ENCODE results near the gene MS4A8. TPM values are rescaled to one million over a fixed set of nuclear protein-coding genes. Genes with fewer than 3 reads are reported as not detected.
"Not testable (repeated sequence)": the region's sequence is repeated elsewhere in the genome, so short reads cannot be mapped to it uniquely, and the experiment has no call there.

MS4A8 gene, protein sequence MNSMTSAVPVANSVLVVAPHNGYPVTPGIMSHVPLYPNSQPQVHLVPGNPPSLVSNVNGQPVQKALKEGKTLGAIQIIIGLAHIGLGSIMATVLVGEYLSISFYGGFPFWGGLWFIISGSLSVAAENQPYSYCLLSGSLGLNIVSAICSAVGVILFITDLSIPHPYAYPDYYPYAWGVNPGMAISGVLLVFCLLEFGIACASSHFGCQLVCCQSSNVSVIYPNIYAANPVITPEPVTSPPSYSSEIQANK
- not detected for total RNA-seq

DNA sequence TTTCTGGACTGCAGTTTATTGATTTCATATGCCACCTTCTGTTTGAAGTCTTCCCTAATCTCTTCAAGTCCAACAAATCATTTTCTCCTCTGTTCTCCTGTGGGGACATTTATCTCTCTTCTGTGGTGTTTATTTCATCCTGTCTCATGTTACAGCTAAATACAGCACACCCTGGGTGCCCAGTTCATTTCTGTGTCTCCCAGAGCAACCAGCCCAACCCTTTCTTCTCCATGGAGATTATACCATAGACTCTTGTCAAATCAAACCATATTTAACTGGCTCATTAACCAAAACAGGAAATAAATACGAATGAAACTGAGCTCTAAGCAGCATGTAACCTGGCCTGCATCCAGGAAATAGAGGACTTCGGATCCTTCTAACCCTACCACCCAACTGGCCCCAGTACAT lies at the start of gene MS4A8:
Gene MS4A8 (plus strand): TSS at position 329 of the 408 bp plus-strand sequence. CDS start 1,249 bp downstream, outside the sequence.
- H3K27ac Mint-ChIP-seq: no peak within 1 kb of the TSS
- H3K27me3 Mint-ChIP-seq: peaks cover 8 to 23% of the 10 kb centered on the region in 2 donors
- DNase-seq (ENCODE audit: low spot score) (no peak), ATAC-seq (no peak)
- no peaks in the 10 kb centered on the region for H3K9me3 Mint-ChIP-seq
- H3K36me3 Mint-ChIP-seq: no peaks in the 10 kb centered on the region
- no peak within 1 kb of the TSS for H3K4me3 Mint-ChIP-seq
- H3K4me1 Mint-ChIP-seq (ENCODE audit: low read depth in 2 of 2): no peaks in the 10 kb centered on the region

DNA sequence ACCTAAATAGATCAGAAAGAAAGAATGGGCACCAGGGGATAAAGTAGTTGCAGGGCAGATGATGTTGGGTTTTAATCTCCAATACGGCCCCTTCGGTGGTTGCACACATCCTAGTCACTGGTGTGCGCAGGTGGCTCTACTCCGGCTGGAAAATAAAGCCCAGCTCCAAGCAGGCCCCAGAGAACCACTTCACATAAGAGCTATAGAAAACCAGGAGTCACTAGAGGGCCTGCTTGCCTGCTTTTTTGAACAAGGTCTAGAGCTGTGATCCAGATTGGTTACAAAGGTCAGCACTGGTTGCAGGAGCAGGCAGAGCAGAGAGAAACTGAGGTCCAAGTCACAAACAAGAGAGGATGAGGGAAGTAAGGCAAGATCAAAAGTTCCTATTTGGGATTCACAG lies 41.5 kb upstream of the MS4A8 start:
- H3K27ac Mint-ChIP-seq: no peak overlapping the region
- no peak overlapping the region for H3K4me3 Mint-ChIP-seq
- H3K27me3 Mint-ChIP-seq: peaks cover 6 to 11% of the 10 kb centered on the region in 2 donors
- ATAC-seq (no peak), DNase-seq (ENCODE audit: low spot score) (no peak)
- H3K9me3 Mint-ChIP-seq: no peaks in the 10 kb centered on the region
- no peaks in the 10 kb centered on the region for H3K4me1 Mint-ChIP-seq (ENCODE audit: low read depth in 2 of 2)
- no peaks in the 10 kb centered on the region for H3K36me3 Mint-ChIP-seq

DNA sequence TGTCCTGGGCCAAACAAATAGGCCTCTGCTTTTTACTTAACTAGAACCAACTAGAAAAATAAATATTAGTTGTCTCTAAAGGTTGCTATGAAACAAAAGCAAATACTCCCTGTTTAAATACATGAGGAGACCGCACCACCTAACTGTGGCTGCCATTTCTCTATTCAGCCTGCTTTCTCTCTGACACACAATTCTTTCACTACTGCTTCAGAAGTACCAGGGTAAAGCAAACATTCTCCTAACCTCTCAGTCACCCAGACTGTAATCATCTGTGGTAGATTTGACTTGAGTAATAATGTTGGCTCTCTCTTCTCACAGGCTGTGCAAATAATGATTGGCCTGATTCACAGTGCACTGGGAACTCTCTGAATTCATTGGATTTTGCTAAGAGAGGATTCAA lies 41.0 kb upstream of the MS4A8 start:
- Mint-ChIP-seq H3K27me3 (peaks cover 10 to 13% of the 10 kb centered on the region in 2 donors), H3K27ac (no peak overlapping the region), H3K4me1 (ENCODE audit: low read depth in 2 of 2) (no peaks in the 10 kb centered on the region), H3K36me3 (no peaks in the 10 kb centered on the region), H3K9me3 (no peaks in the 10 kb centered on the region), H3K4me3 (no peak overlapping the region)
- no peak for DNase-seq (ENCODE audit: low spot score)
- no peak for ATAC-seq

DNA sequence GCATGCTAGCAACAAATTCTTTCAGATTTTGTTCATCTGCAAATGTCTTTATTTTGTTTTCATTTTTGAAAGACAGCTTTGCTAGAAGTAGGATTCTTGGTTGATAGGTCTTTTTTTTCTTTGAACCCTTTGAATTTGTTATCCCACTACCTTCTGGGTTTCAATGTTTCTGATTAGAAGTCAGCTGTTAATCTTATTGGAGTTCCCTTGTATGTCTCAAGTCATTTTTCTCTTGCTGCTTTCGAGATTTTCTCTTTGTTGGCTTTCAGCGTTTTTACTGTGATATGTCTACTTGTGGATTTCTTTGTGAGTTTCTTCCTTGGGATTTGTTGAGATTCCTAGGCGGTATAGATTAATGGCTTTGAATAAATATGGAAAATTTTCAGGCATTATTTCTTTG lies 27.2 kb upstream of the MS4A8 start:
- H3K36me3 Mint-ChIP-seq: peaks cover 22% of the 10 kb centered on the region
- peaks cover 10 to 27% of the 10 kb centered on the region in 2 donors for H3K27me3 Mint-ChIP-seq
- H3K27ac Mint-ChIP-seq: no peak overlapping the region
- H3K4me1 Mint-ChIP-seq (ENCODE audit: low read depth in 2 of 2): no peaks in the 10 kb centered on the region
- ATAC-seq (no peak), DNase-seq (ENCODE audit: low spot score) (no peak)
- no peak overlapping the region for H3K4me3 Mint-ChIP-seq
- H3K9me3 Mint-ChIP-seq: peaks cover 3% of the 10 kb centered on the region

DNA sequence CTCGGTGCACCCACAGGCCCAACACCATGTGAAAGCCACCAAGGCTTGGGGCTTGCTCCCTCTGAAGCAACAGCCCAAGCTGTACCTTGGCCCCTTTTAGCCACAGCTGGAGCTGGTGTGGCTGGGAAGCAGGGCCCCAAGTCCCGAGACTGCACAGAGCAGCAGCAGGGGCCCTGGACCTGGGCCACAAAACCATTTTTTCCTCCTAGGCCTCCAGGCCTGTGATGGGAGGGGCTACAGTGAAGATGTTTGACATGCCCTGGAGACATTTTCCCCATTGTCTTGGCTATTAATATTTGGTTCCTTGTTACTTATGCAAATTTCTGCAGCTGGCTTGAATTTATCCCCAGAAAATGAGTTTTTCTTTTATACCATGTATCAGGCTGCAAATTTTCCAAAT lies 21.2 kb upstream of the MS4A8 start:
- H3K27ac Mint-ChIP-seq; H3K4me1 Mint-ChIP-seq (ENCODE audit: low read depth in 2 of 2); DNase-seq (ENCODE audit: low spot score); ATAC-seq; H3K4me3 Mint-ChIP-seq; H3K9me3 Mint-ChIP-seq: not testable (repeated sequence)
- Mint-ChIP-seq H3K36me3 (peaks cover 21% of the 10 kb centered on the region), H3K27me3 (peaks cover 2 to 20% of the 10 kb centered on the region in 2 donors)

DNA sequence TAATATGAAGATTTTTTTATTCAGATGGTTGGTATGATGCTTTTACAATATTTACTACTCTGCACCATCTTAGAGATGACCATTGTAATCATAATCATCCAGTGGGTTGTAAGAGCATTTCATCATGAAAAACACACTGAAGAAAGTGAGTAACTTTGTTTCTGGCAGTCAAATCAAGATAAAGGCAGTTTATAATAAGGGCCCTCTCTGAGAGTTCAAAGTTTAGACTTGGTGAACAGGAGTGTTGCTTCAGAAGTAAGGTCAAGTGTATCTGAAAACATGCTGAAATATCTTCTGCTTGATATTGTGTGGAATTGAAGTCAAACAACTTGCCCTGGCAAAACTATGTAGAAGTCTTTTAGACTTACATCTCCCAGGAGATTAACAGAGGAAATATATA lies 19.5 kb upstream of the MS4A8 start:
- H3K27ac Mint-ChIP-seq: no peak overlapping the region
- H3K36me3 Mint-ChIP-seq: peaks cover 17% of the 10 kb centered on the region
- peaks cover 10% of the 10 kb centered on the region for H3K9me3 Mint-ChIP-seq
- DNase-seq (ENCODE audit: low spot score) (no peak), ATAC-seq (no peak)
- H3K4me3 Mint-ChIP-seq: no peak overlapping the region
- H3K4me1 Mint-ChIP-seq (ENCODE audit: low read depth in 2 of 2): peaks cover 5 to 16% of the 10 kb centered on the region in 2 donors
- peaks cover 2 to 20% of the 10 kb centered on the region in 2 donors for H3K27me3 Mint-ChIP-seq

DNA sequence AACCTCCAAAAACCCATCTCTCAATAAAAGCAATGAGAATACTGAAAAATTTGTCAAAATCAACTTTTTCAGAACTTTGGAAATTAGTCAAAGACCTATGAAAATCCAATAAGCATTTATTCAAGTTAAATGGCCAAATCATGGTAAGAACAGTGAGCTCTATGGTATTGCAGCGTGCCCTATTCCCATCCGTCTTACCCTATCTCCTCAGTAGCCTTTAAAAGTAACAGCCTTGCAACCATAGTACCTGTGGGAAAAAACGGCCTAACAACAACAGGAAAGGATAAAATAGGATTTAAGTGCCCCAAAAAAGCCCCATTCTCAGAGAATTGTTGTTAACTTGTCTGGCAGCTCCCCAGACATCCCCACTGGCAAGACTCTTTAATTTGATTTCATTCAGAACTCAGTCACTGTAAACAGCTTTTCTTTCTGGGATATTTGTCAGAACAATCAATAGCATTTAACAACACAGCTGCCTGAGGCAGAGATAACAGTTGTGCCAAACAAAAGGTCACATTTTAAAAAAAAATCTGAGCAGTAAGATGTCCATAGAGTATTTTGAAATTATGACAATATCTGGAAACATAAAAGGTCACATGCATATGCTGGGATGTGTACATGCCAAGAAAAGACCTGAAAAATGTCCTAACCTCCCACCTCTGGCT lies 18.8 kb upstream of the MS4A8 start:
- H3K36me3 Mint-ChIP-seq: peaks cover 17% of the 10 kb centered on the region
- H3K4me3 Mint-ChIP-seq: no peak overlapping the region
- no peak for ATAC-seq
- H3K27me3 Mint-ChIP-seq: peaks cover 2 to 20% of the 10 kb centered on the region in 2 donors
- no peak for DNase-seq (ENCODE audit: low spot score)
- peaks cover 5 to 16% of the 10 kb centered on the region in 2 donors for H3K4me1 Mint-ChIP-seq (ENCODE audit: low read depth in 2 of 2)
- peaks cover 10% of the 10 kb centered on the region for H3K9me3 Mint-ChIP-seq
- no peak overlapping the region for H3K27ac Mint-ChIP-seq

DNA sequence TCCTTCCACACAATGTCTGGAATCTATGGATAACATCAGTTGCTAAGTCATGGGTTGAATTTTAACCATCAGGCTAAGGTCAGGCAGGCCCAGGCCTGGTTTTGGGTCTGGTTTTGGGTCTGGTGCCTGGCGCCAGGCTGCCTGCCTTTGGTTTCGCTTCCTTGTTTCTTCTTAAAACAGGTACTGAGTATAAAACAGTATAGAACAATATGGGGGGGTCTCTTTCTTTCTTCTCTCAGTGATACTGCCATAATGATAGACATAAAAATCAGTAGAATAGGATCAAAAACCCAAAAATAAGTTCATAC lies 14.9 kb upstream of the MS4A8 start:
- H3K36me3 Mint-ChIP-seq, H3K27ac Mint-ChIP-seq: not testable (repeated sequence)

DNA sequence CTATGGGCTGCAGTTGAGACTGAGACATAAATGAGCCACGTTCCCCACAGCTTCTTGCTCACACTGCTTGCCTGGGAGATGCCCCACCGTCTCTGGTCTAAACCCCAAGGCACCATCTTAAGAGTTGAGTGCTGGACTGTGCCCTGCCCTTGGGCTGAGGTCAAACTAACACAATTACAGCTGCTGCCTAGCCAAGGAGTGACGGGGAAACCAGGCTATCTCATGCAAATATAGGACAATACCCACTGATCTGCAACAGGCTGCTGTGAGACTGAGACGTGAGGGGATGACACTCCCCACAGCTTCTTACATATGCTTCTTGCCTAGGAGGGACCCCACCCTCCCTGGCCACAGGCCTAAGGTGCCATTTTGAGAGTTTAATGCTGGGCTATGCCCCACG lies 7.8 kb upstream of the MS4A8 start:
- Mint-ChIP-seq H3K27ac (no peak overlapping the region), H3K36me3 (no peaks in the 10 kb centered on the region), H3K9me3 (no peaks in the 10 kb centered on the region), H3K4me1 (ENCODE audit: low read depth in 2 of 2) (no peaks in the 10 kb centered on the region), H3K27me3 (peaks cover 8 to 30% of the 10 kb centered on the region in 2 donors), H3K4me3 (no peak overlapping the region)
- DNase-seq (ENCODE audit: low spot score) (no peak), ATAC-seq (peak in 1 of 2 donors; percentile 32)

More for the DNA sequence above, 14.9 kb upstream of the MS4A8 start:
- H3K9me3 Mint-ChIP-seq; DNase-seq (ENCODE audit: low spot score); ATAC-seq; H3K4me3 Mint-ChIP-seq: not testable (repeated sequence)
- Mint-ChIP-seq H3K4me1 (ENCODE audit: low read depth in 2 of 2) (peaks cover 5 to 16% of the 10 kb centered on the region in 2 donors), H3K27me3 (peaks cover 0 to 16% of the 10 kb centered on the region in 2 donors)

DNA sequence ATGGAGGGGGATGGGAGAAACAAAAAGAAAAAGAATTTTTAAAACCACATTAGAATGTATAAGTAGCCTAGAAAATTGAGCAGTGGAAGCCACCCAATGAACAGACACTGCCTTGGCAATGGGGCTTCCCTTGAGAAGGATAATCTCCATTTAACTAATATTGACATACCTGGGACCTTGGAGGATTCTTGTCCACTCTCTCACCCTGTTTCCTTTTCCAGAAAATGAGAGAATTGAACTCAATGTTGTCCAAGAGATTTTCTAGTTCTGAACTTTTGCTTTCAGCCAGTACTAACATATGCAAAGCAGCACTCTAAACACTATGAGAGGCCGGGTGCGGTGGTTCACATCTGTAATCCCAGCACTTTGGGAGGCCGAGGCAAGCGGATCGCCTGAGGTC lies 524 bp downstream of the MS4A8 start:
- Mint-ChIP-seq H3K9me3 (no peaks in the 10 kb centered on the region), H3K27ac (no peak overlapping the region), H3K4me3 (no peak overlapping the region), H3K27me3 (peaks cover 12 to 20% of the 10 kb centered on the region in 2 donors), H3K4me1 (ENCODE audit: low read depth in 2 of 2) (no peaks in the 10 kb centered on the region), H3K36me3 (no peaks in the 10 kb centered on the region)
- DNase-seq (ENCODE audit: low spot score) (no peak), ATAC-seq (no peak)

DNA sequence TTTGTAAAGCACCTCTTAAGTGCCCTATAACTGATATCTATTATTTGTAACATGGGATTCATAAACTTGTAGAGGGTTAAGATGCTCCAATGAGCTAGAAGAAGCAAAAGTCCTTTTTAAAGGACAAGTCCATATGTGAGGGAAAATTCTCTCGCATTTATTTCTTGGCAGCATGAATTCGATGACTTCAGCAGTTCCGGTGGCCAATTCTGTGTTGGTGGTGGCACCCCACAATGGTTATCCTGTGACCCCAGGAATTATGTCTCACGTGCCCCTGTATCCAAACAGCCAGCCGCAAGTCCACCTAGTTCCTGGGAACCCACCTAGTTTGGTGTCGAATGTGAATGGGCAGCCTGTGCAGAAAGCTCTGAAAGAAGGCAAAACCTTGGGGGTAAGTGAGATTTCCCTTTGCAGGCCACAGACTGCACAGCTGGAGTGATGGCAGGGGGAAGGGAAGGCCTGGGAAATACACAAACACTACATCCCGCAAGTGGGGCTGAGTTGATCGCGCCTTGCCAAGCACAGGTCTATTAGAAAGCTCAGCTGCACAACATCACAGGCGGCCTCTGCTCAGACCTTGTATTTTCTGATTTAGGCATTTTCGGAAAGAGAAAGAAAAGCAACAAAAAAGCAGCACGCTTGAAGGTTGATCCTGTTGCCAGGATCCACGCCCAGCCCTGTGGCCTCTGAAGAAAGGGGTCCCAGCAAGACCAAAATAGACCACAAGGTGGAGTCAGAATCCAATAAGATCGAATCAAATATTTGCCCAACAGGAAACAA lies 1.5 kb downstream of the MS4A8 start:
- DNase-seq (ENCODE audit: low spot score) (no peak), ATAC-seq (no peak)
- Mint-ChIP-seq H3K36me3 (no peaks in the 10 kb centered on the region), H3K9me3 (no peaks in the 10 kb centered on the region), H3K27me3 (peaks cover 11 to 14% of the 10 kb centered on the region in 2 donors), H3K27ac (no peak overlapping the region), H3K4me1 (ENCODE audit: low read depth in 2 of 2) (no peaks in the 10 kb centered on the region), H3K4me3 (no peak overlapping the region)

DNA sequence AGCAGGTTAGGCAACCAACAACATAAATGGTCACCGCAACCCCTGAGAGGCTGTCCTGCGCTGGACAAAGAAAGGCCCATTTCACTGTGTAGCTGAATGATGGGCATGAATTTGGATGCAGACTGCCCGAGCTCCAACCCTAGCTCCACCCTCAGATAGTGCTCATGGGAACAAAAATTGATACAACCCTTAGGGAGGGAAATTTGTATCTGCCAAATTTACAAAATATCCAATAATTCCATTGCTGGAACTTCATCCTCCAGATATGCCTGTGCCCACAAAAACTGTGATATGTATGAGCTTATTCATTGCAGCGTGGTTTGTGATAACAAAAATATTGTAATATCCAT lies 2.0 kb downstream of the MS4A8 start:
- Mint-ChIP-seq H3K9me3 (no peaks in the 10 kb centered on the region), H3K4me1 (ENCODE audit: low read depth in 2 of 2) (no peaks in the 10 kb centered on the region), H3K27ac (no peak overlapping the region), H3K4me3 (no peak overlapping the region), H3K27me3 (peaks cover 8 to 14% of the 10 kb centered on the region in 2 donors), H3K36me3 (no peaks in the 10 kb centered on the region)
- DNase-seq (ENCODE audit: low spot score) (no peak), ATAC-seq (no peak)

DNA sequence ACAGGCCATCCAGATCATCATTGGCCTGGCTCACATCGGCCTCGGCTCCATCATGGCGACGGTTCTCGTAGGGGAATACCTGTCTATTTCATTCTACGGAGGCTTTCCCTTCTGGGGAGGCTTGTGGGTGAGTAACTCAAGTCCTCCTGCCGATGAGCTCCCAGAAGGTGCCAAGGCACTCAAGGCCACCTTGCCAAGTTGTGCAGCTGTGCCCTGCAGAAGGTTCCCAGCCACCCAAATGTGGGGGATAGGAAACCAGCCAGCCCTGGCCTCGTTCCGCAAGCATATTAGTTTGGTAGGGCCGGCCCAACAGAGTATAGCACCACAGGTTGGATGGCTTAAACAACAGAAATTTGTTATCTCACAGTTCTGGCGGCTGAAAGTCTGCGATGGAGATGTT lies 4.0 kb downstream of the MS4A8 start:
- no peak for ATAC-seq
- H3K4me1 Mint-ChIP-seq (ENCODE audit: low read depth in 2 of 2): no peaks in the 10 kb centered on the region
- no peak overlapping the region for H3K27ac Mint-ChIP-seq

DNA sequence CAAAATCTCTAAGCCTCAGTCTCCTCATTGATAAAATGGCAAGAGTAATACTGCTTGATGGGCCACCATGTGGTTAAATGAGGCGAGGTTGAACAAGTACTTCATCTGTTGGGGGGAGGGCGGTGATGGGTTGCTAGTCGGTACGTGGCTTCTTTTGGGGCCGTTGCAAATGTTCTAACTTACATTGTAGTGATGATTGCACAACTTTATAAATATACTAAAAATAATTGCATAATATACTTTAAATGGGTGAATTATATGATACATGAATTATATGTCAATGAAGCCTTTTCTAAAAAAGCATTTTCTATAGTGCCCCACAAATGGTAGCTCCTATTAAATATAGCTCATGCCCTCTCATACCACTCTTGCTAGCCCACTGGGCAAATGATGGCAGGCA lies 6.5 kb downstream of the MS4A8 start:
- no peaks in the 10 kb centered on the region for H3K9me3 Mint-ChIP-seq
- no peak for ATAC-seq

More for the DNA sequence above, 4.0 kb downstream of the MS4A8 start:
- no peak overlapping the region for H3K4me3 Mint-ChIP-seq
- H3K36me3 Mint-ChIP-seq: no peaks in the 10 kb centered on the region
- H3K27me3 Mint-ChIP-seq: peaks cover 7 to 15% of the 10 kb centered on the region in 2 donors
- no peaks in the 10 kb centered on the region for H3K9me3 Mint-ChIP-seq
- DNase-seq (ENCODE audit: low spot score): no peak

More for the DNA sequence above, 6.5 kb downstream of the MS4A8 start:
- Mint-ChIP-seq H3K4me3 (no peak overlapping the region), H3K4me1 (ENCODE audit: low read depth in 2 of 2) (no peaks in the 10 kb centered on the region), H3K27ac (no peak overlapping the region), H3K36me3 (no peaks in the 10 kb centered on the region), H3K27me3 (peaks cover 7 to 15% of the 10 kb centered on the region in 2 donors)
- DNase-seq (ENCODE audit: low spot score): no peak
